Peyer's patch (tissue), 4 donors: ENCODE measurements around the gene TEK. TPM values are rescaled to one million over a fixed set of nuclear protein-coding genes. Genes with fewer than 3 reads are reported as not detected.
"Not testable (repeated sequence)": the region's sequence is repeated elsewhere in the genome, so short reads cannot be mapped to it uniquely, and the experiment has no call there.

ENCODE experiments used
- DNase-seq, 3 donors: peaks; one replicate each; pipeline ENCODE4 v3.0.0-alpha.2; 2017 to 2019
- H3K27ac ChIP-seq, 4 donors: fragments of 200-600 bp; sonication (generic); one replicate each; pipeline ENCODE4 v1.5.1; 2016 to 2019
- H3K27me3 ChIP-seq, 2 donors: fragments of 200-600 bp; sonication (generic); one replicate each; pipeline ENCODE4 v1.5.1; 2019
- H3K36me3 ChIP-seq, 3 donors: fragments of 200-600 bp; sonication (generic); one replicate each; pipeline ENCODE4 v1.5.1; 2016 to 2019
- H3K4me1 ChIP-seq, 4 donors: fragments of 200-600 bp; sonication (generic); one replicate each; pipeline ENCODE4 v1.5.1; 2016 to 2019
- H3K4me3 ChIP-seq, 4 donors: fragments of 200-600 bp; sonication (generic); 1 replicate in 3 of 4; 2 replicates in 1 of 4; pipeline ENCODE4 v1.5.1; 2016 to 2019; ENCODE audit warnings: mild to moderate bottlenecking in 1 of 4
- H3K9me3 ChIP-seq, 4 donors: fragments of 200-600 bp; sonication (generic); one replicate each; pipeline ENCODE4 v1.5.1; 2016 to 2019; ENCODE audit warnings: mild to moderate bottlenecking in 1 of 4
- CTCF ChIP-seq, 6 experiments: fragments of 450-650 bp in 4 of 6; fragments of 200-600 bp in 2 of 6; sonication (generic) in 1 of 6; IDR thresholded peaks; one replicate each; pipeline ENCODE4 v1.5.1; 2017 to 2019; ENCODE audit warnings: antibody characterized with exemption in 6 of 6, mild to moderate bottlenecking in 3 of 6, moderate library complexity in 1 of 6
- POLR2A ChIP-seq, 2 donors: fragments of 450-650 bp; IDR thresholded peaks; one replicate each; pipeline ENCODE4 v1.5.1; 2017; ENCODE audit warnings: antibody characterized with exemption in 2 of 2, mild to moderate bottlenecking in 2 of 2, moderate library complexity in 2 of 2
- total RNA-seq, 4 donors: library from RNA; depleted of rRNA; stranded (reverse); fragments of >200 nt; gene quantifications; one replicate each; pipeline ENCODE4 v1.1.0, GENCODE V29; 2016

Gene TEK
- total RNA-seq, 4 donors from 2014 or later = 3.0 to 22.3 (median 4.3) TPM

GRCh38 chr9:27227192-27227591, 118.2 kb downstream of the TEK start:
- H3K27ac ChIP-seq = no peak overlapping the region
- no peaks in the 10 kb centered on the region for H3K36me3 ChIP-seq
- no peak for DNase-seq
- H3K4me1 ChIP-seq = no peaks in the 10 kb centered on the region
- H3K9me3 ChIP-seq = no peaks in the 10 kb centered on the region
- no peaks in the 10 kb centered on the region for H3K27me3 ChIP-seq
- H3K4me3 ChIP-seq = no peak overlapping the region
- TF ChIP-seq POLR2A (IDR thresholded peaks at IDR 0.05) = no peak
- TF ChIP-seq CTCF (IDR thresholded peaks at IDR 0.05) = no peak

GRCh38 chr9:27239648-27240047, 130.6 kb downstream of the TEK start:
- not testable (repeated sequence) for H3K36me3 ChIP-seq, H3K27me3 ChIP-seq, H3K9me3 ChIP-seq, H3K4me3 ChIP-seq, DNase-seq, H3K27ac ChIP-seq, H3K4me1 ChIP-seq

GRCh38 chr9:27247756-27248155, 138.7 kb downstream of the TEK start:
- Histone ChIP-seq H3K27me3 (no peaks in the 10 kb centered on the region), H3K27ac (no peak overlapping the region), H3K4me1 (no peaks in the 10 kb centered on the region), H3K4me3 (no peak overlapping the region), H3K9me3 (no peaks in the 10 kb centered on the region), H3K36me3 (no peaks in the 10 kb centered on the region)
- DNase-seq = peak in 1 of 3 donors; percentile 60
- TF ChIP-seq POLR2A (IDR thresholded peaks at IDR 0.05) = no peak
- peak in 4 of 6 experiments; percentile 39 to 56 (median 52) for TF ChIP-seq CTCF (IDR thresholded peaks at IDR 0.05)

GRCh38 chr9:27248702-27249101, 139.7 kb downstream of the TEK start:
- Histone ChIP-seq H3K27ac (no peak overlapping the region), H3K27me3 (no peaks in the 10 kb centered on the region), H3K9me3 (no peaks in the 10 kb centered on the region), H3K4me1 (no peaks in the 10 kb centered on the region), H3K4me3 (no peak overlapping the region), H3K36me3 (no peaks in the 10 kb centered on the region)
- TF ChIP-seq POLR2A (IDR thresholded peaks at IDR 0.05) = no peak
- TF ChIP-seq CTCF (IDR thresholded peaks at IDR 0.05) = no peak
- DNase-seq = no peak

GRCh38 chr9:27258662-27259061, 149.6 kb downstream of the TEK start:
- no peak overlapping the region for H3K27ac ChIP-seq
- no peaks in the 10 kb centered on the region for H3K4me1 ChIP-seq
- no peak for DNase-seq
- no peaks in the 10 kb centered on the region for H3K9me3 ChIP-seq
- H3K36me3 ChIP-seq = no peaks in the 10 kb centered on the region
- TF ChIP-seq CTCF (IDR thresholded peaks at IDR 0.05) (no peak), POLR2A (IDR thresholded peaks at IDR 0.05) (no peak)
- no peaks in the 10 kb centered on the region for H3K27me3 ChIP-seq
- no peak overlapping the region for H3K4me3 ChIP-seq

- no peak overlapping the region for H3K4me3 ChIP-seq
- no peak for DNase-seq
- no peaks in the 10 kb centered on the region for H3K27me3 ChIP-seq
Observed at GRCh38 chr9:27260789-27261516, 151.9 kb downstream of the TEK start.

More at GRCh38 chr9:27260789-27261516, 151.9 kb downstream of the TEK start:
- no peaks in the 10 kb centered on the region for H3K9me3 ChIP-seq
- H3K4me1 ChIP-seq = no peaks in the 10 kb centered on the region
- TF ChIP-seq POLR2A (IDR thresholded peaks at IDR 0.05) = no peak
- TF ChIP-seq CTCF (IDR thresholded peaks at IDR 0.05) = no peak
- no peak overlapping the region for H3K27ac ChIP-seq
- H3K36me3 ChIP-seq = no peaks in the 10 kb centered on the region
